HG03442 (cell line): ENCODE data around the gene DGLUCY.
"Not testable (repeated sequence)": the region's sequence is repeated elsewhere in the genome, so short reads cannot be mapped to it uniquely, and the experiment has no call there.

Source experiments
- ATAC-seq: cut with Tn5 transposase; IDR thresholded peaks from one replicate; pipeline ENCODE4 v1.9.1; 2021; ENCODE audit warnings: mild to moderate bottlenecking, moderate library complexity; ENCODE audit not compliant: unreplicated experiment

DGLUCY gene

GRCh38 chr14:91204657-91205056 is 90.8 kb downstream of the DGLUCY start:
- ATAC-seq = no peak

GRCh38 chr14:91205459-91205858 is 91.6 kb downstream of the DGLUCY start:
- no peak for ATAC-seq

- no peak for ATAC-seq
These were observed 93.1 kb downstream of the DGLUCY start for GRCh38 chr14:91207008-91207407.

- no peak for ATAC-seq
These were observed 97.1 kb downstream of the DGLUCY start for GRCh38 chr14:91211017-91211416.

- ATAC-seq = no peak
These were observed 100.4 kb downstream of the DGLUCY start for GRCh38 chr14:91214306-91214705.

- ATAC-seq = no peak
These were observed 101.5 kb downstream of the DGLUCY start for GRCh38 chr14:91215381-91215780.

GRCh38 chr14:91216731-91217226 is 102.9 kb downstream of the DGLUCY start:
- ATAC-seq = no peak

- no peak for ATAC-seq
These were observed 104.1 kb downstream of the DGLUCY start for GRCh38 chr14:91218014-91218413.

- ATAC-seq = no peak
These were observed 105.9 kb downstream of the DGLUCY start for GRCh38 chr14:91219517-91220389.

GRCh38 chr14:91220581-91221000 is 106.7 kb downstream of the DGLUCY start:
- ATAC-seq = no peak

GRCh38 chr14:91221270-91221669 is 107.4 kb downstream of the DGLUCY start:
- no peak for ATAC-seq

GRCh38 chr14:91223028-91223783 is 109.3 kb downstream of the DGLUCY start:
- no peak for ATAC-seq

- no peak for ATAC-seq
These were observed 111.2 kb downstream of the DGLUCY start for GRCh38 chr14:91225025-91225424.

GRCh38 chr14:91226360-91226759 is 112.5 kb downstream of the DGLUCY start:
- ATAC-seq = not testable (repeated sequence)

GRCh38 chr14:91227183-91227628 is 113.3 kb downstream of the DGLUCY start:
- no peak for ATAC-seq

GRCh38 chr14:91228112-91229004 is 114.5 kb downstream of the DGLUCY start:
- peak; percentile 85 for ATAC-seq

- no peak for ATAC-seq
These were observed 115.1 kb downstream of the DGLUCY start for GRCh38 chr14:91229005-91229382.

- ATAC-seq = peak; percentile 66
These were observed 115.9 kb downstream of the DGLUCY start for GRCh38 chr14:91229743-91230200.

- ATAC-seq = no peak
These were observed 116.6 kb downstream of the DGLUCY start for GRCh38 chr14:91230397-91231035.

GRCh38 chr14:91231446-91231845 is 117.6 kb downstream of the DGLUCY start:
- ATAC-seq = no peak
